ENCODE results near the gene PLBD2.

DNA sequence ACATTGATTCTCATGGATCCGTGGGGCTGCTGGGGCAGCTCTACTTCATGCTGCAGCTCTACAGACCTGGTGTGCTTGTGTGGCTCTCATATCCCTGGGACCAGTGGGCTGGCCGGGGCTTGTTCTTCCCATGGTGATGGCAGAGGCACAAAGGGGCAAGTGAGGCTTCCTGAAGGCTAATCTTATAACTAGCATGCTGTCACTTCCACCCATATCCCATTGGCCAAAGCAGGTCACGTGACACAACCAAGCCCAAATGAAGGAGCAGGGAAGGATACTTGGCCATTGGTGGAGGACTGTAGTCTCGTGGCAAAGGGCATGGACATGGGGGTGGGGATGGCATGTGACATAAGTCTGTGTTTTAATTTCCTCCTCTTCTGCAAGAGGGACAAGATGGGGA is 9.9 kb downstream of the PLBD2 start:
- TF ChIP-seq, protein P1, sequence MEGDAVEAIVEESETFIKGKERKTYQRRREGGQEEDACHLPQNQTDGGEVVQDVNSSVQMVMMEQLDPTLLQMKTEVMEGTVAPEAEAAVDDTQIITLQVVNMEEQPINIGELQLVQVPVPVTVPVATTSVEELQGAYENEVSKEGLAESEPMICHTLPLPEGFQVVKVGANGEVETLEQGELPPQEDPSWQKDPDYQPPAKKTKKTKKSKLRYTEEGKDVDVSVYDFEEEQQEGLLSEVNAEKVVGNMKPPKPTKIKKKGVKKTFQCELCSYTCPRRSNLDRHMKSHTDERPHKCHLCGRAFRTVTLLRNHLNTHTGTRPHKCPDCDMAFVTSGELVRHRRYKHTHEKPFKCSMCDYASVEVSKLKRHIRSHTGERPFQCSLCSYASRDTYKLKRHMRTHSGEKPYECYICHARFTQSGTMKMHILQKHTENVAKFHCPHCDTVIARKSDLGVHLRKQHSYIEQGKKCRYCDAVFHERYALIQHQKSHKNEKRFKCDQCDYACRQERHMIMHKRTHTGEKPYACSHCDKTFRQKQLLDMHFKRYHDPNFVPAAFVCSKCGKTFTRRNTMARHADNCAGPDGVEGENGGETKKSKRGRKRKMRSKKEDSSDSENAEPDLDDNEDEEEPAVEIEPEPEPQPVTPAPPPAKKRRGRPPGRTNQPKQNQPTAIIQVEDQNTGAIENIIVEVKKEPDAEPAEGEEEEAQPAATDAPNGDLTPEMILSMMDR (conservative IDR thresholded peaks at IDR 0.05; ENCODE audit: low read depth, low read length), result no peak
- no peak for TF ChIP-seq EZH2 (IDR thresholded peaks at IDR 0.05; ENCODE audit: borderline replicate concordance, low read depth, low read length, poor library complexity, severe bottlenecking)

All from A673 (cell line).